ENCODE results near the gene UMPS.

Gene UMPS

GRCh38 chr3:124796477-124796876 lies 66.2 kb downstream of the UMPS start:
- no peak overlapping the region for H3K27ac ChIP-seq (ENCODE audit: low read length)
- H3K27me3 ChIP-seq (ENCODE audit: insufficient read depth, low read length): no peaks in the 10 kb centered on the region
- peaks cover 10% of the 10 kb centered on the region; the same call in 1 of the 2 replicates for H3K4me1 ChIP-seq (ENCODE audit: insufficient read depth, low read length)
- no peak overlapping the region for H3K4me3 ChIP-seq (ENCODE audit: low read length)
- H3K9ac ChIP-seq (ENCODE audit: low read depth, low read length): no peak overlapping the region
- H3K9me3 ChIP-seq (ENCODE audit: insufficient read depth, low read depth, low read length): no peaks in the 10 kb centered on the region
- peaks cover 61% of the 10 kb centered on the region for H3K36me3 ChIP-seq (ENCODE audit: insufficient read depth, low read depth, low read length)

- Histone ChIP-seq H3K4me3 (ENCODE audit: low read length) (no peak overlapping the region), H3K4me1 (ENCODE audit: insufficient read depth, low read length) (peaks cover 13% of the 10 kb centered on the region; the same call in 1 of the 2 replicates), H3K9me3 (ENCODE audit: insufficient read depth, low read depth, low read length) (no peaks in the 10 kb centered on the region), H3K36me3 (ENCODE audit: insufficient read depth, low read depth, low read length) (peaks cover 61% of the 10 kb centered on the region), H3K27me3 (ENCODE audit: insufficient read depth, low read length) (no peaks in the 10 kb centered on the region), H3K9ac (ENCODE audit: low read depth, low read length) (no peak overlapping the region), H3K27ac (ENCODE audit: low read length) (no peak overlapping the region)
These were observed 67.2 kb downstream of the UMPS start for GRCh38 chr3:124797426-124797945.

All from iPS-20b (cell line).